GM04503 (cell line): ENCODE data around the gene C4BPA.

Experiments used
- DNase-seq: peaks from one replicate; pipeline ENCODE4 v3.0.0-alpha.2; 2012; ENCODE audit warnings: low read depth

Gene C4BPA

GRCh38 chr1:207191061-207191460, 87.0 kb downstream of the C4BPA start:
- DNase-seq, result no peak

GRCh38 chr1:207191776-207192175, 87.7 kb downstream of the C4BPA start:
- DNase-seq, result no peak

GRCh38 chr1:207194197-207194596, 90.2 kb downstream of the C4BPA start:
- no peak for DNase-seq
